Head of caudate nucleus (tissue), 42 donors: ENCODE data around the gene NSD1.

Experiments used
- DNase-seq, 42 donors: peaks; one replicate each; pipeline versions ENCODE4 v3.0.0 to v3.0.0-alpha.2; 2020 to 2021; ENCODE audit warnings: mixed read lengths in 7 of 42
- intact Hi-C: fragments of 100-400 bp; cut with DNase I; formaldehyde crosslinking; loops from one replicate; pipeline ENCODE4 v1.15.0; 2022

NSD1 gene

DNA sequence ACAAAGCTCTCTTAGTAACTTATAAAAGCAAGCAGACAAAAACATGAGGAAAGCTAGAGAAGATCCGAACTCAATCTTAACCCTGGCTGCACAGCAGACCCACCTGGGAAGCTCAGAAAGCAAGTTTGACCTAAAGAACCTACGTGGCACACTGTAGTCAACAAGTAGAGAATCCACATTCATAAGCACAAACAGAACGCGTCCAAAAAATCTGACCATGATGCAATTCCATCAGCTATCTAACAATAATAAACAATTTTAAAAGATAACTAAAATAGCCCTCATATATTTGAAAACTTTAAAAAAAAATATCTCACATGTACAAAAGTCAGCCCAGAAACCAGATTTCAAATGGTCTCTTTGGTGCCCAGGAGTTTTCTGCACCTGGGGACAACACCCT, 213.2 kb downstream of the NSD1 start:
- intact Hi-C loops = no loop called here
- no peak for DNase-seq

DNA sequence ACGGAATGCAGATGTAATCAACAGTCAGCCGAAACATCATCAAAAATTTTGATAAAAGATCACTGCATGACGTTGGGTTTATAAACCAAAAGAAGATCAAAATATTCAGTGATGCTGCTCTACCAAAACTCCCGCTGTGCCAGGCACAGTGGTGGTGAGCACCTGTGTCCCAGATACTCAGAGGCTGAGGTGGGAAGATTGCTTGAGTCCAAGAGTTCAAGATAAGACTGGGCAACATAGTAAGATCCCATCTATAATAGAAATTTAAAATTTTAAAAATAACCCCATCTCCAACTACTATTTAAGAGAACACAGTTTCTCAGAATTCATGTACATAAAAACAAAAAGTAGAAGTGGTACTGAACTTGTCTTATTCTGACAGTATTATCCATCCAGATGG, 214.1 kb downstream of the NSD1 start:
- intact Hi-C loops = no loop called here
- DNase-seq = no peak

DNA sequence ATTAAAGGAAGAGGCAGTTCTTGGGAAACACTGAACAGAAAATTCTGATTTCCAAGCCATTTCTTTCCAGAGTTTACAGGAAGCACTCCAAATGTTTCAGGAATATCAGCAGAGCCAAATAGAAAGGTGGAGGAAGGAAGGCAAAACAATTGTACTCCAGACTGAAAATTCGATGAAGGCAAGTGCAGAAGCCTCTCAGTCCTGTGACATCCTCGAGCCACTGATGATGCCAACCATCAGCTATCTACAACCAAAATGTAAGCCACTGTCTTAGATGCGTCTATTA, 215.7 kb downstream of the NSD1 start:
- intact Hi-C loops = no loop called here
- DNase-seq = no peak

- DNase-seq = no peak
- intact Hi-C loops = no loop called here
Observed at GRCh38 chr5:177349762-177350161, 216.2 kb downstream of the NSD1 start.
